Measurements from ENCODE around the gene XCL1. TPM values are rescaled to one million over a fixed set of nuclear protein-coding genes. Genes with fewer than 3 reads are reported as not detected.

Gene XCL1
- total and polyA plus RNA-seq, 3 experiments from 2014 or later: 30.3 to 258 (median 242) TPM

GRCh38 chr1:168608796-168609715, 32.7 kb downstream of the XCL1 start:
- peaks cover 3 to 8% of the 10 kb centered on the region in 2 donors for H3K27me3 Mint-ChIP-seq
- Histone ChIP-seq H3K9me3 (ENCODE audit: low read length) (no peaks in the 10 kb centered on the region), H3K4me3 (ENCODE audit: low read length) (no peak overlapping the region), H3K27me3 (ENCODE audit: insufficient read depth, low read length, poor library complexity, severe bottlenecking) (no peaks in the 10 kb centered on the region), H3K36me3 (ENCODE audit: insufficient read depth, low read length) (no peaks in the 10 kb centered on the region), H3K27ac (ENCODE audit: low read depth, low read length) (no peak overlapping the region), H3K4me1 (ENCODE audit: insufficient read depth, low read length) (no peaks in the 10 kb centered on the region)
- no peaks in the 10 kb centered on the region for H3K36me3 Mint-ChIP-seq
- H3K9me3 Mint-ChIP-seq: no peaks in the 10 kb centered on the region
- H3K27ac Mint-ChIP-seq: peak overlapping the region in 1 of 8 donors; percentile 91
- ChIA-PET POLR2A (no interaction called here), CTCF (interaction anchor here (0.9 to 1.3 kb wide), 2 partner anchors 9 to 937 kb away, joined by 3 read pairs; no protein-coding TSS in a partner anchor)
- no peak overlapping the region for H3K4me3 Mint-ChIP-seq
- H3K4me1 Mint-ChIP-seq: no peaks in the 10 kb centered on the region
- DNase-seq: no peak

- H3K4me1 ChIP-seq (ENCODE audit: insufficient read depth, low read length): no peaks in the 10 kb centered on the region
- Mint-ChIP-seq H3K9me3 (no peaks in the 10 kb centered on the region), H3K4me3 (no peak overlapping the region), H3K4me1 (no peaks in the 10 kb centered on the region), H3K27ac (no peak overlapping the region), H3K27me3 (peaks cover 3 to 8% of the 10 kb centered on the region in 2 donors), H3K36me3 (no peaks in the 10 kb centered on the region)
- no peaks in the 10 kb centered on the region for H3K27me3 ChIP-seq (ENCODE audit: insufficient read depth, low read length, poor library complexity, severe bottlenecking)
- POLR2A ChIA-PET: no interaction called here
- DNase-seq: no peak
- H3K27ac ChIP-seq (ENCODE audit: low read depth, low read length): no peak overlapping the region
- no peaks in the 10 kb centered on the region for H3K36me3 ChIP-seq (ENCODE audit: insufficient read depth, low read length)
- CTCF ChIA-PET: interaction anchor here (0.9 to 1.2 kb wide), 2 partner anchors 10 to 21 kb away, joined by 3 read pairs; no protein-coding TSS in a partner anchor
- no peaks in the 10 kb centered on the region for H3K9me3 ChIP-seq (ENCODE audit: low read length)
- no peak overlapping the region for H3K4me3 ChIP-seq (ENCODE audit: low read length)
Observed at GRCh38 chr1:168609741-168610510, 33.5 kb downstream of the XCL1 start.

- no peak overlapping the region for H3K27ac Mint-ChIP-seq
- H3K4me3 Mint-ChIP-seq: no peak overlapping the region
- H3K4me3 ChIP-seq (ENCODE audit: low read length): no peak overlapping the region
Observed at GRCh38 chr1:168613038-168613451, 36.6 kb downstream of the XCL1 start.

GRCh38 chr1:168613691-168614231, 37.4 kb downstream of the XCL1 start:
- Mint-ChIP-seq H3K36me3 (no peaks in the 10 kb centered on the region), H3K27ac (peak overlapping the region in 1 of 8 donors; percentile 26), H3K4me3 (no peak overlapping the region), H3K4me1 (no peaks in the 10 kb centered on the region), H3K9me3 (no peaks in the 10 kb centered on the region), H3K27me3 (peaks cover 0 to 8% of the 10 kb centered on the region in 2 donors)
- POLR2A ChIA-PET: no interaction called here
- no peaks in the 10 kb centered on the region for H3K9me3 ChIP-seq (ENCODE audit: low read length)
- H3K4me1 ChIP-seq (ENCODE audit: insufficient read depth, low read length): no peaks in the 10 kb centered on the region
- no peaks in the 10 kb centered on the region for H3K27me3 ChIP-seq (ENCODE audit: insufficient read depth, low read length, poor library complexity, severe bottlenecking)
- no peak overlapping the region for H3K4me3 ChIP-seq (ENCODE audit: low read length)
- no peak for DNase-seq
- no peaks in the 10 kb centered on the region for H3K36me3 ChIP-seq (ENCODE audit: insufficient read depth, low read length)
- CTCF ChIA-PET: no interaction called here
- H3K27ac ChIP-seq (ENCODE audit: low read depth, low read length): no peak overlapping the region

More at GRCh38 chr1:168613038-168613451, 36.6 kb downstream of the XCL1 start:
- no peaks in the 10 kb centered on the region for H3K9me3 ChIP-seq (ENCODE audit: low read length)
- no peaks in the 10 kb centered on the region for H3K9me3 Mint-ChIP-seq
- no peaks in the 10 kb centered on the region for H3K36me3 Mint-ChIP-seq
- H3K27me3 ChIP-seq (ENCODE audit: insufficient read depth, low read length, poor library complexity, severe bottlenecking): no peaks in the 10 kb centered on the region
- H3K4me1 ChIP-seq (ENCODE audit: insufficient read depth, low read length): no peaks in the 10 kb centered on the region
- ChIA-PET POLR2A (no interaction called here), CTCF (no interaction called here)
- no peak overlapping the region for H3K27ac ChIP-seq (ENCODE audit: low read depth, low read length)
- peaks cover 3 to 8% of the 10 kb centered on the region in 2 donors for H3K27me3 Mint-ChIP-seq
- DNase-seq: no peak
- no peaks in the 10 kb centered on the region for H3K4me1 Mint-ChIP-seq
- H3K36me3 ChIP-seq (ENCODE audit: insufficient read depth, low read length): no peaks in the 10 kb centered on the region

- no peaks in the 10 kb centered on the region for H3K36me3 ChIP-seq (ENCODE audit: insufficient read depth, low read length)
- Mint-ChIP-seq H3K9me3 (no peaks in the 10 kb centered on the region), H3K4me3 (no peak overlapping the region), H3K27me3 (peaks cover 0 to 8% of the 10 kb centered on the region in 2 donors), H3K36me3 (no peaks in the 10 kb centered on the region), H3K4me1 (no peaks in the 10 kb centered on the region), H3K27ac (no peak overlapping the region)
- POLR2A ChIA-PET: no interaction called here
- DNase-seq: no peak
- H3K27me3 ChIP-seq (ENCODE audit: insufficient read depth, low read length, poor library complexity, severe bottlenecking): no peaks in the 10 kb centered on the region
- no peaks in the 10 kb centered on the region for H3K9me3 ChIP-seq (ENCODE audit: low read length)
- H3K4me1 ChIP-seq (ENCODE audit: insufficient read depth, low read length): no peaks in the 10 kb centered on the region
- CTCF ChIA-PET: interaction anchor here (1.2 kb wide), 1 partner anchor 10 kb away, joined by 6 read pairs; no protein-coding TSS in a partner anchor
- no peak overlapping the region for H3K4me3 ChIP-seq (ENCODE audit: low read length)
- no peak overlapping the region for H3K27ac ChIP-seq (ENCODE audit: low read depth, low read length)
Observed at GRCh38 chr1:168614235-168614634, 37.8 kb downstream of the XCL1 start.

- no peak for DNase-seq
- Mint-ChIP-seq H3K27ac (no peak overlapping the region), H3K36me3 (no peaks in the 10 kb centered on the region), H3K27me3 (peaks cover 0 to 8% of the 10 kb centered on the region in 2 donors), H3K4me3 (no peak overlapping the region), H3K4me1 (no peaks in the 10 kb centered on the region), H3K9me3 (no peaks in the 10 kb centered on the region)
- no peaks in the 10 kb centered on the region for H3K4me1 ChIP-seq (ENCODE audit: insufficient read depth, low read length)
- H3K4me3 ChIP-seq (ENCODE audit: low read length): no peak overlapping the region
- H3K9me3 ChIP-seq (ENCODE audit: low read length): no peaks in the 10 kb centered on the region
- ChIA-PET POLR2A (no interaction called here), CTCF (no interaction called here)
- H3K27ac ChIP-seq (ENCODE audit: low read depth, low read length): no peak overlapping the region
- no peaks in the 10 kb centered on the region for H3K36me3 ChIP-seq (ENCODE audit: insufficient read depth, low read length)
- no peaks in the 10 kb centered on the region for H3K27me3 ChIP-seq (ENCODE audit: insufficient read depth, low read length, poor library complexity, severe bottlenecking)
Observed at GRCh38 chr1:168615965-168616364, 39.6 kb downstream of the XCL1 start.

- no peak overlapping the region for H3K27ac Mint-ChIP-seq
- H3K4me1 Mint-ChIP-seq: no peaks in the 10 kb centered on the region
- DNase-seq: no peak
- H3K9me3 ChIP-seq (ENCODE audit: low read length): no peaks in the 10 kb centered on the region
- no peaks in the 10 kb centered on the region for H3K36me3 Mint-ChIP-seq
- H3K27ac ChIP-seq (ENCODE audit: low read depth, low read length): no peak overlapping the region
- ChIA-PET POLR2A (no interaction called here), CTCF (no interaction called here)
- no peaks in the 10 kb centered on the region for H3K27me3 ChIP-seq (ENCODE audit: insufficient read depth, low read length, poor library complexity, severe bottlenecking)
- H3K36me3 ChIP-seq (ENCODE audit: insufficient read depth, low read length): no peaks in the 10 kb centered on the region
- H3K4me1 ChIP-seq (ENCODE audit: insufficient read depth, low read length): no peaks in the 10 kb centered on the region
- no peak overlapping the region for H3K4me3 ChIP-seq (ENCODE audit: low read length)
- H3K4me3 Mint-ChIP-seq: no peak overlapping the region
- H3K9me3 Mint-ChIP-seq: no peaks in the 10 kb centered on the region
- H3K27me3 Mint-ChIP-seq: peaks cover 1 to 7% of the 10 kb centered on the region in 2 donors
Observed at GRCh38 chr1:168617974-168618750, 41.8 kb downstream of the XCL1 start.

Measured in CD8-positive, alpha-beta memory T cell (primary cell).